HG03575 (cell line): ENCODE data around the gene ORMDL3.

Experiments
- ATAC-seq: cut with Tn5 transposase; IDR thresholded peaks from one replicate; pipeline ENCODE4 v1.9.1; 2021; ENCODE audit not compliant: unreplicated experiment, insufficient number of reproducible peaks, low FRiP score; ENCODE audit errors: extremely low read depth

The ORMDL3 gene

GRCh38 chr17:39927929-39928857 lies 792 bp upstream of the ORMDL3 start:
- ATAC-seq: no peak

- ATAC-seq: no peak
Measured at GRCh38 chr17:39926588-39927100, 757 bp downstream of the ORMDL3 start.

- no peak for ATAC-seq
Measured at GRCh38 chr17:39926135-39926587, 1.2 kb downstream of the ORMDL3 start.

GRCh38 chr17:39925282-39926134 lies 1.9 kb downstream of the ORMDL3 start:
- ATAC-seq: no peak

- ATAC-seq: no peak
Measured at GRCh38 chr17:39924691-39925055, 2.7 kb downstream of the ORMDL3 start.

- no peak for ATAC-seq
Measured at GRCh38 chr17:39923836-39924690, 3.3 kb downstream of the ORMDL3 start.

GRCh38 chr17:39923230-39923629 lies 4.2 kb downstream of the ORMDL3 start:
- ATAC-seq: no peak

- ATAC-seq: no peak
Measured at GRCh38 chr17:39922006-39922405, 5.4 kb downstream of the ORMDL3 start.

GRCh38 chr17:39921323-39921722 lies 6.1 kb downstream of the ORMDL3 start:
- ATAC-seq: no peak

- ATAC-seq: no peak
Measured at GRCh38 chr17:39920218-39921210, 6.9 kb downstream of the ORMDL3 start.

- no peak for ATAC-seq
Measured at GRCh38 chr17:39919087-39919683, 8.2 kb downstream of the ORMDL3 start.

- no peak for ATAC-seq
Measured at GRCh38 chr17:39916918-39917317, 10.5 kb downstream of the ORMDL3 start.

- no peak for ATAC-seq
Measured at GRCh38 chr17:39915559-39915958, 11.8 kb downstream of the ORMDL3 start.

- ATAC-seq: no peak
Measured at GRCh38 chr17:39913989-39914388, 13.4 kb downstream of the ORMDL3 start.

GRCh38 chr17:39908789-39909352 lies 18.5 kb downstream of the ORMDL3 start:
- ATAC-seq: no peak

GRCh38 chr17:39904990-39905288 lies 22.5 kb downstream of the ORMDL3 start:
- no peak for ATAC-seq

GRCh38 chr17:39903158-39903884 lies 24.1 kb downstream of the ORMDL3 start:
- no peak for ATAC-seq
